GM18498 (cell line): ENCODE measurements around the gene TMEM201.
"Not testable (repeated sequence)": the region's sequence is repeated elsewhere in the genome, so short reads cannot be mapped to it uniquely, and the experiment has no call there.

ENCODE experiments used
- ATAC-seq: cut with Tn5 transposase; IDR thresholded peaks from one replicate; pipeline ENCODE4 v1.9.1; 2021; ENCODE audit warnings: mild to moderate bottlenecking, moderate library complexity; ENCODE audit not compliant: unreplicated experiment

TMEM201 gene

DNA sequence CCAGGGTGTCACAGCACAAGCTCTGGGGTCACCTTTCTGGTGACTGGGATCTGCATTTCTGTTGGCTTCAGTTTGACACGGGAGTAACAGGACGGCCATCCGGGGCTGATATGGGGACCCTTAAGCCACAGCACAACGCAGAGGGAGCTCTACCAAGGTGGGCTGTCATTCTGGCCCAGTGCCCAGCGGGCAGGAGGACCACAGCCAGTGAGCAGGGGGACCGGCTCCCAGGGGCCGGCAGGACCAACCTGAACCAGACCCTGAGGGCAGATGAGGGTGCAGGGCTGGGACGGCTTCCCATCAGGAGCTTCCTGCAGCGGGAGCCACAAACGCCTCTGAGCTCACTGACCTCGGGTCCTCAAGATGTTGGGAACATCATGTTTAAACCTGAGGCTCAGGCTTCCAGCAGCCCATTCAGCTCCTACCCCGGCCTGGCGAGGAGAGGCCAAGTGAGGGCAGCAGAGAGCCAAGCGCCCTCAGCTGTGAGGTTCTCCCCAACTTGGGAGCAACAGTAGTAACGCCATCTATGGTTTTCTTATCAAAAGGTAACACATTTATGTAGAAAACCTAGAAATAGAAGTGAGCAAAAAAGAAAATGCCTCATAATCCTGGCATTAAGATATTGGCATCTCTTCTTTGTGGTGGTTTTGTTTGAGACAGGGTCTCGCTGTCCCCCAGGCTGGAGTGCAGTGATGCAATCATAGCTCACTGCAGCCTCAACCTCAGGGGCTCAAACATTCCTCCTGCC is 26.8 kb downstream of the TMEM201 start:
- no peak for ATAC-seq

GRCh38 chr1:9618909-9619679 is 30.4 kb downstream of the TMEM201 start:
- ATAC-seq: no peak

DNA sequence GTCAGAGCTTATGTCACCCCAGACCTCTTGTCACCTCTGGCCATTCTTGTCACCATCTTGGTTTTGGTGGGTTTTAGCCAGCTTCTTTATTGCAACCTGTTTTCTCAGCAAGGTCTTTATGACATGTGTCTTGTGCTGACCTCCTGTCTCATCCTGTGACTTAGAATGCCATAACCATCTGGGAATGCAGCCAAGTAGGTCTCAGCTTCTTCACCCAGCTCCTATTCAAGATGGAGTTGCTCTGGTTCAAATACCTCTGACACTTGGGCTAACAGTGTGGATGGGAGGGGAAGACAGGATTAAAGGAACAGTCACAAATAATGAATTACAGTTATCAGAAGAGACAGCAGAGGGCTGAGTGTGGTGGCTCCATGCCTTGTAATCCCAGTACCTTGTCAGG is 32.3 kb downstream of the TMEM201 start:
- no peak for ATAC-seq

DNA sequence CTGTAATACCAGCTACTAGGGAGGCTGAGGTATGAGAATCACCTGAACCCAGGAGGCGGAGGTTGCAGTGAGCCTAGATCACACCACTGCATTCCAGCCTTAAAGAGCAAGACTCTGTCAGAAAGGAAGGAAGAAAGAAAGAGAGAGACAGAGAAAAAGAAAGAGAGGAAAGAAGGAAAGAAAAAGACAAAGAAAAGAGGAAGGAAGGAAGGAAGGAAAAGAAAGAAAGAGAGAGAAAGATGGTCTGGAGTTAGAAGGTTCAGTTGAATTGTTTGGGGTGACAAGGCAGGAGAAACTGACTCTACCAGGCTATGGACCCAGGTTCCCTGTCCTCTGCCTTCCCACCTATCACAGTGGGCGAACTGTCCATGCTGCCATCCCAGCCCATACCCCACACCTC is 35.4 kb downstream of the TMEM201 start:
- ATAC-seq: no peak

DNA sequence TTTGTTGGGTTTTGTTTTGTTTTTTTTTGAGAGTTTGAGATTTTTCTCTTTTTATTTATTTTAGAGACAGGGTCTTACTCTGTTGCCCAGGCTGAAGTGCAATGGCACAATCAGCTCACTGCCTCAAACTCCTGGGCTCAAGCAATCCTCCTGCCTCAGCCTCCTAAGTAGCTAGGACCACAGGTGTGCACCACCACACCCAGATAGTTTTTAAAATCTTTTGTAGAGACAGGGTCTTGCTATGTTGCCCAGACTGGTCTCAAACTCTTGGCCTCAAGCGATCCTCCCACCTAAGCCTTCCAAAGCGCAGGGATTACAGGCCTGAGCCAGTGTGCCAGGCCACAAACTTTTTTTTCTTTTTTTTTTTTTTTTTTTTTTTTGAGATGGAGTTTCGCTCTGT is 36.3 kb downstream of the TMEM201 start:
- not testable (repeated sequence) for ATAC-seq

GRCh38 chr1:9626201-9626608 is 37.5 kb downstream of the TMEM201 start:
- peak; percentile 49 for ATAC-seq

DNA sequence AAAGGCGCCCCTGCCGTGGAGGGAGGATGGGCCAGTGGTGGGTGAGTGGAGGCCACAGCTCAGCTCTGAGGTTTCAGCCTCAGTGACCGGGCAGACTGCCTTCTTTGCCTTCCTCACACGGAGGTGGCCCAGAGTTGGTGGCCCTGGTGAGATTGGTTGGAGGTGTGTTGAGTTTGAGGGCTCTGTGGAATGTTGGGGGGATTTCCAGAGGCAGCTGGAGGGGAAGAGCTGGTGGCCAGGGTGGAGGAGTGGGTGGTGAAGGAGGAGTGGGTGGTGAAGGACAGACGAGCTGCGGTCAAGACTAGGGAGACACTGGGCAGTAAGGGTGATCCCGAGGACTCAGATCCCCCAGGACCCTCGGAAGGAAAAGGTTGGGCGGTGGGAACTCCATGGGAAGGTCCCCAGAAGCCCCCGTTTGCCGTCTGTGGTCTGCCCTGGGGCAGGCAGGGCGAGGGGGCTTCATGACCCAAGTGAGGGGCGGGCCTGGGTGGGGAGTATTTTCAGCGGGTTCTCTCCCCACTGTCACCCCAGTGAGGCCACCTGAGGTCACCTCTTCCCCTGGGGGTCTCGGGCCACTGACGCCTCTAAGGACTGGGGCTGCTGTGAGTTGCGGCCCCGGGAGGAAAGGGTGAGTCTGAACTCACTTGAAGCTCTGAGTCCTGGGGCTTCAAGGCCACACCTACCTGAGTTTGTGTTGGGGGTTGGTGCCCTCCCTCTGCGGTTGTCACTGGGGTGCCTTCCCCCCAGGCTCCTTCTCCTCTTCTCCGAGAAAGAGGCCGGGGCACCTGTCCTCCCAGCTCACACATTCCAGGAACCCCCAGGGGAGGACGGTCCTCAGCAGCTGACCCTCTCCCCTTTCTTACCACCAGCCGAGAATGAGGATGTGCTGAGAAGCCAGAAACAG is 40.1 kb downstream of the TMEM201 start:
- ATAC-seq: no peak

DNA sequence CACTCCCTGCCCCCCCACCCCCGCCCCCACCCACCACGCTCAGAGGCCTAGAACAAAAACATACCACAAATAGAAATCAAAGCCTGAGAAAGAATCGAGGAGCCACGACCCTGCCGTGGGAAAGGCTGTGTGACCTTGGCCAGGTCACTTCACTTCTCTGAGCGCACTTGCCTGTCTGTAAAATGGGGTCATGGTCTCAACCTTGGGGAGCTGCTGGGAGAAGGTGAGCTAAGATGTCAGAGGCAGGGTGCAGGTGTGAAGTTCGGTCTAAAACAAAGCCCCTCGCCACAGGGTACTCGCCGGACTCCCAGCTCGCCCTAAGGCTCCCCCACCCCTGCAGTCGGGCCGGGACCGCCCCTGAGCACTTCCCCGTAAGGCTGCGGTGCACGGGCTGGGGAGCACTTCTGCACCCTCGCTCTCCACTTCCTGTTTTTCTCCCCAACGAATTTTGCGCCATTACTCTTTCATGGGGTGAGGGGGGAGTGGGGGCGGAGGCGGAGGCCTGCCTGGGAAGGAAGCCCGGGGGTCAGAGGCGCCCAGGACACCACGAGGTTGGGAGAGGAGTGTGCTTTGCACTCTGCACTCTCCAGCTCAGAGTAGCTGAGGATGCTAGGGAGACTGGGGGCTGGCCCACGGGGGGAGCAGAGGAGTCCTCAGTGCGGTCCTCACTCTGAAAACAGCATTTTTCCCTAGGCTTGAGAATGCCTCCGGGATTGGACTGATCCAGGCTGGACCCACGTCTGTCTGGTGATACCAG is 40.9 kb downstream of the TMEM201 start:
- peak; percentile 34 for ATAC-seq

- ATAC-seq: no peak
These were observed 41.8 kb downstream of the TMEM201 start for GRCh38 chr1:9630331-9631111.

- ATAC-seq: no peak
These were observed 42.9 kb downstream of the TMEM201 start for GRCh38 chr1:9631613-9632012.

DNA sequence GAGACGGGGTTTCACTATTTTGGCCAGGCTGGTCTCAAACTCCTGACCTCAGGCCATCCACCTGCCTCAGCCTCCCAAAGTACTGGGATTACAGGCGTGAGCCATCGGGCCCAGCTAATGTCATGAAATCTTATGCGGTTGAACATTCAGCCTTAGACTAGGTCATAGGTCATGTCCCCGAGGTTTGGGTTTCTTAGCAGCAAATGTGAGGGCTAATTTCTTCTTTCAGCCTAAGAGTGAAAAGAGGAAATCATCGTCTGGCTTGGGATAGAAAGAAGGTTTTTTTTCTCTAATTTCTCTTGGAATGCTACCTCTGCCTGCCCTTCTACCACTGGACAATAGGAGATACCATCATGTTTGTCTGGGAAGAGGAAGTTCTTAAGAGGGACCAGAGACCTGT is 44.8 kb downstream of the TMEM201 start:
- no peak for ATAC-seq

DNA sequence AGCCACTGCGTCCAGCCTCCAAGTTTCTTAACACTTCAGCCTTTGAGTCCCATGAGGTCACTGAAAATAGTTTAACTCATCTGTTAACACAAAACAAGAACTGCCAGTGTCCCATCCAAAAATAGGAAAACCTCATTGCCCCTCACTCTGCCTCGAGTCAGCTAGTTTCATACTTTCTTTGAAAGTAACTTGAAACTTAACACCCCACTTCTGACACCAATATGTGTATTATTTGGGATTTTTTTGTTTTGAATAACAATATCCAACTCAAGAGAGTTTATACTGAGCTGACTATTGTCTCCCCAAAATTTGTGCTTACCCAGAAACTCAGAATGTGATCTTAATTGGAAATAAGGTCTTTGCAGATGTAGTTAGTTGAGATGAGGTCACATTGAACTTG is 45.9 kb downstream of the TMEM201 start:
- no peak for ATAC-seq

- no peak for ATAC-seq
These were observed 50.5 kb downstream of the TMEM201 start for GRCh38 chr1:9639227-9639626.

GRCh38 chr1:9643351-9644256 is 54.9 kb downstream of the TMEM201 start:
- no peak for ATAC-seq

- no peak for ATAC-seq
These were observed 57.3 kb downstream of the TMEM201 start for GRCh38 chr1:9646037-9646436.

- no peak for ATAC-seq
These were observed 59.5 kb downstream of the TMEM201 start for GRCh38 chr1:9648171-9648570.

DNA sequence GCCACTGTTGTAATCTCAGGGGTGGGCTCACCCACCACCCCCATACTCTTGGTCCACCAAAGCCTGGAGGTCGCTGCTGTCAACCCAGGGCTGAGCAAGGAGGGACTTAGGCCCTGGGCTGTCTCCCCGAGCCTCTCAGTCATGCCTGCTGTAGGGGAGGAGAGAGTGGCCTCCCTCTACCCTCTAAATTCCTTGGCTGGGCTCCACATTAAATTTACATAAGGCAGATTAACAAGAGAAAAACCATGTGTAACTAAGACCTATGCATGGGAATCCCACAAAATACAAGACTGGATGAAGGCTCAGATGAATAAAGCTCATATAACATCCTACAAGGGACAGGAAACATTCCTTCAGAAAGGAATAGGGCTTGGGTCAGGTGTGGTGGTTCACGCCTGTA is 61.1 kb downstream of the TMEM201 start:
- no peak for ATAC-seq

- no peak for ATAC-seq
These were observed 62.5 kb downstream of the TMEM201 start for GRCh38 chr1:9651220-9651564.
